Upper lobe of left lung (tissue), 4 donors: Measurements from ENCODE around the gene KCNN1.

Experiments
- CTCF ChIP-seq, 6 experiments: fragments of 450-650 bp in 4 of 6; fragments of 200-600 bp in 2 of 6; sonication (generic) in 2 of 6; IDR thresholded peaks; one replicate each; pipeline ENCODE4 v1.5.1; 2016 to 2019; ENCODE audit warnings: antibody characterized with exemption in 6 of 6
- POLR2A ChIP-seq, 4 donors: fragments of 450-650 bp; IDR thresholded peaks; one replicate each; pipeline ENCODE4 v1.5.1; 2016 to 2017; ENCODE audit warnings: antibody characterized with exemption in 4 of 4, mild to moderate bottlenecking in 2 of 4
- POLR2AphosphoS5 ChIP-seq, 2 donors: sonication (generic); formaldehyde crosslinking; IDR thresholded peaks; one replicate each; pipeline ENCODE4 v1.5.1; 2017; ENCODE audit warnings: antibody characterized with exemption in 2 of 2

GRCh38 chr19:18023622-18024251, 56.8 kb downstream of the KCNN1 start:
- peak; percentile 94 to 95 for TF ChIP-seq POLR2AphosphoS5 (IDR thresholded peaks at IDR 0.05)
- peak in 2 of 4 donors; percentile 38 to 65 for TF ChIP-seq POLR2A (IDR thresholded peaks at IDR 0.05)
- no peak for TF ChIP-seq CTCF (IDR thresholded peaks at IDR 0.05)
